ENCODE data around the gene ACO2.

Gene ACO2

GRCh38 chr22:41535244-41535643, 66.3 kb downstream of the ACO2 start:
- Histone ChIP-seq H3K79me1 (ENCODE audit: low read length) (no peaks in the 10 kb centered on the region), H3K18ac (ENCODE audit: low read length) (no peak overlapping the region), H3K4me1 (ENCODE audit: control insufficient read depth in 1 of 2, insufficient read depth in 2 of 2, low read length in 2 of 2) (no peaks in the 10 kb centered on the region), H2BK5ac (ENCODE audit: low read depth, low read length, poor library complexity) (no peak overlapping the region), H2AFZ (ENCODE audit: insufficient read depth, low read length, poor library complexity) (no peak overlapping the region), H3K14ac (ENCODE audit: low read length) (no peak overlapping the region), H3K4me3 (ENCODE audit: low read depth, low read length) (no peak overlapping the region), H4K91ac (ENCODE audit: low read depth, low read length) (no peak overlapping the region), H3K23ac (ENCODE audit: low read length) (no peak overlapping the region), H3K4me2 (ENCODE audit: low read length) (no peak overlapping the region), H3K27ac (ENCODE audit: low read depth, low read length) (no peak overlapping the region), H2BK12ac (ENCODE audit: low read length) (no peak overlapping the region), H3K79me2 (ENCODE audit: control insufficient read depth, insufficient read depth, low read length, poor library complexity) (no peaks in the 10 kb centered on the region), H3K36me3 (ENCODE audit: control insufficient read depth in 1 of 2, insufficient read depth in 2 of 2, low read length in 2 of 2) (peaks cover 38 to 45% of the 10 kb centered on the region in 2 experiments), H2BK120ac (ENCODE audit: insufficient read depth, low read length, poor library complexity) (no peak overlapping the region), H4K8ac (ENCODE audit: low read depth, low read length) (no peak overlapping the region), H2AK5ac (ENCODE audit: low read length) (no peak overlapping the region), H4K12ac (ENCODE audit: low read depth, low read length) (no peak overlapping the region), H3K27me3 (ENCODE audit: insufficient read depth, low read length) (no peaks in the 10 kb centered on the region), H3K9me3 (ENCODE audit: insufficient read depth, low read depth, low read length) (no peaks in the 10 kb centered on the region), H3K9ac (ENCODE audit: low read length) (no peak overlapping the region), H3K4ac (ENCODE audit: low read depth, low read length) (no peak overlapping the region)
- DNase-seq: peak in 1 of 2 donors; percentile 17
- no CpG with 5 or more reads among the region's 5 CpGs for WGBS (ENCODE audit: extremely low coverage, insufficient coverage, insufficient read length)

DNA sequence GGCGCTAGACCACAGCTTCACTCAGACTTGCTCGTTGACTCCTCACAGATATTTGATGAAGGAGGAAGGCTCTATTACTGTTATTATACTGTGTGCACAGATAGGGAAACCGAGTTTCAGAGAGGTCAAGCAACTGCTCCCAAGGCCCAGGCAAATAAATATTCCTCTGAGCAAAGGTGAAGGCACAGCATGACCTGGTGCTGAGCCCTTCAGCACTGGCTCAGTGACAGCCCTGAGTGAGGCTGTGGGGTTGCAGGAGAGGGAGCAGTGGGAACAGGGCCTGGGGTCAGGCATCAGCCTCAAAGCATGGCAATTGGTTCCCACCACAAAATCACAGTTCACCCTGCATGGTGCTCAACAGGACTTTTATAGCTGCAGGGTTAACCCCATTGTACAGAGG, 68.3 kb downstream of the ACO2 start:
- no peak overlapping the region for H3K18ac ChIP-seq (ENCODE audit: low read length)
- H3K79me2 ChIP-seq (ENCODE audit: control insufficient read depth, insufficient read depth, low read length, poor library complexity): no peaks in the 10 kb centered on the region
- H2AK5ac ChIP-seq (ENCODE audit: low read length): no peak overlapping the region
- no peaks in the 10 kb centered on the region for H3K9me3 ChIP-seq (ENCODE audit: insufficient read depth, low read depth, low read length)
- no peak overlapping the region for H3K14ac ChIP-seq (ENCODE audit: low read length)
- H4K12ac ChIP-seq (ENCODE audit: low read depth, low read length): no peak overlapping the region
- no peak overlapping the region for H2AFZ ChIP-seq (ENCODE audit: insufficient read depth, low read length, poor library complexity)
- H3K79me1 ChIP-seq (ENCODE audit: low read length): no peaks in the 10 kb centered on the region
- no peak overlapping the region for H3K23ac ChIP-seq (ENCODE audit: low read length)
- no peak overlapping the region for H4K91ac ChIP-seq (ENCODE audit: low read depth, low read length)
- H2BK5ac ChIP-seq (ENCODE audit: low read depth, low read length, poor library complexity): no peak overlapping the region
- H2BK12ac ChIP-seq (ENCODE audit: low read length): no peak overlapping the region
- peaks cover 23 to 34% of the 10 kb centered on the region in 2 experiments for H3K36me3 ChIP-seq (ENCODE audit: control insufficient read depth in 1 of 2, insufficient read depth in 2 of 2, low read length in 2 of 2)
- H3K27ac ChIP-seq (ENCODE audit: low read depth, low read length): no peak overlapping the region
- no peak overlapping the region for H4K8ac ChIP-seq (ENCODE audit: low read depth, low read length)
- H3K4me3 ChIP-seq (ENCODE audit: low read depth, low read length): no peak overlapping the region
- H3K4ac ChIP-seq (ENCODE audit: low read depth, low read length): no peak overlapping the region
- no peak overlapping the region for H2BK120ac ChIP-seq (ENCODE audit: insufficient read depth, low read length, poor library complexity)
- H3K4me2 ChIP-seq (ENCODE audit: low read length): no peak overlapping the region
- H3K9ac ChIP-seq (ENCODE audit: low read length): no peak overlapping the region
- no CpG with 5 or more reads among the region's 3 CpGs for WGBS (ENCODE audit: extremely low coverage, insufficient coverage, insufficient read length)
- no peaks in the 10 kb centered on the region for H3K4me1 ChIP-seq (ENCODE audit: control insufficient read depth in 1 of 2, insufficient read depth in 2 of 2, low read length in 2 of 2)
- no peak for DNase-seq
- H3K27me3 ChIP-seq (ENCODE audit: insufficient read depth, low read length): no peaks in the 10 kb centered on the region

GRCh38 chr22:41538583-41538982, 69.7 kb downstream of the ACO2 start:
- H2AK5ac ChIP-seq (ENCODE audit: low read length): no peak overlapping the region
- DNase-seq: no peak
- H3K9me3 ChIP-seq (ENCODE audit: insufficient read depth, low read depth, low read length): no peaks in the 10 kb centered on the region
- H3K79me1 ChIP-seq (ENCODE audit: low read length): no peaks in the 10 kb centered on the region
- H2BK5ac ChIP-seq (ENCODE audit: low read depth, low read length, poor library complexity): no peak overlapping the region
- no peaks in the 10 kb centered on the region for H3K27me3 ChIP-seq (ENCODE audit: insufficient read depth, low read length)
- no peak overlapping the region for H3K27ac ChIP-seq (ENCODE audit: low read depth, low read length)
- no peak overlapping the region for H3K18ac ChIP-seq (ENCODE audit: low read length)
- no peak overlapping the region for H2BK12ac ChIP-seq (ENCODE audit: low read length)
- H2AFZ ChIP-seq (ENCODE audit: insufficient read depth, low read length, poor library complexity): no peak overlapping the region
- H3K23ac ChIP-seq (ENCODE audit: low read length): no peak overlapping the region
- no CpG with 5 or more reads among the region's 8 CpGs for WGBS (ENCODE audit: extremely low coverage, insufficient coverage, insufficient read length)
- no peak overlapping the region for H3K4me3 ChIP-seq (ENCODE audit: low read depth, low read length)
- H3K4ac ChIP-seq (ENCODE audit: low read depth, low read length): no peak overlapping the region
- H4K12ac ChIP-seq (ENCODE audit: low read depth, low read length): no peak overlapping the region
- H3K36me3 ChIP-seq (ENCODE audit: control insufficient read depth in 1 of 2, insufficient read depth in 2 of 2, low read length in 2 of 2): peaks cover 18 to 30% of the 10 kb centered on the region in 2 experiments
- peaks cover 3 to 5% of the 10 kb centered on the region in 2 experiments for H3K4me1 ChIP-seq (ENCODE audit: control insufficient read depth in 1 of 2, insufficient read depth in 2 of 2, low read length in 2 of 2)
- no peak overlapping the region for H3K4me2 ChIP-seq (ENCODE audit: low read length)
- no peak overlapping the region for H3K14ac ChIP-seq (ENCODE audit: low read length)
- no peak overlapping the region for H2BK120ac ChIP-seq (ENCODE audit: insufficient read depth, low read length, poor library complexity)
- H3K9ac ChIP-seq (ENCODE audit: low read length): no peak overlapping the region
- no peak overlapping the region for H4K91ac ChIP-seq (ENCODE audit: low read depth, low read length)
- no peak overlapping the region for H4K8ac ChIP-seq (ENCODE audit: low read depth, low read length)
- peaks cover 2% of the 10 kb centered on the region for H3K79me2 ChIP-seq (ENCODE audit: control insufficient read depth, insufficient read depth, low read length, poor library complexity)

- Histone ChIP-seq H3K79me2 (ENCODE audit: control insufficient read depth, insufficient read depth, low read length, poor library complexity) (peaks cover 8% of the 10 kb centered on the region), H3K79me1 (ENCODE audit: low read length) (peaks cover 5% of the 10 kb centered on the region), H3K27ac (ENCODE audit: low read depth, low read length) (no peak overlapping the region), H3K18ac (ENCODE audit: low read length) (no peak overlapping the region), H3K4me1 (ENCODE audit: control insufficient read depth in 1 of 2, insufficient read depth in 2 of 2, low read length in 2 of 2) (peaks cover 3 to 5% of the 10 kb centered on the region in 2 experiments), H2BK120ac (ENCODE audit: insufficient read depth, low read length, poor library complexity) (no peak overlapping the region), H4K91ac (ENCODE audit: low read depth, low read length) (no peak overlapping the region), H4K12ac (ENCODE audit: low read depth, low read length) (no peak overlapping the region), H2BK12ac (ENCODE audit: low read length) (no peak overlapping the region), H2AFZ (ENCODE audit: insufficient read depth, low read length, poor library complexity) (no peak overlapping the region), H4K8ac (ENCODE audit: low read depth, low read length) (no peak overlapping the region), H3K4ac (ENCODE audit: low read depth, low read length) (peak overlapping the region; percentile 28), H3K23ac (ENCODE audit: low read length) (no peak overlapping the region), H3K4me3 (ENCODE audit: low read depth, low read length) (no peak overlapping the region), H3K27me3 (ENCODE audit: insufficient read depth, low read length) (no peaks in the 10 kb centered on the region), H2AK5ac (ENCODE audit: low read length) (no peak overlapping the region), H2BK5ac (ENCODE audit: low read depth, low read length, poor library complexity) (no peak overlapping the region), H3K14ac (ENCODE audit: low read length) (no peak overlapping the region), H3K4me2 (ENCODE audit: low read length) (no peak overlapping the region), H3K36me3 (ENCODE audit: control insufficient read depth in 1 of 2, insufficient read depth in 2 of 2, low read length in 2 of 2) (peaks cover 18 to 26% of the 10 kb centered on the region in 2 experiments), H3K9me3 (ENCODE audit: insufficient read depth, low read depth, low read length) (no peaks in the 10 kb centered on the region), H3K9ac (ENCODE audit: low read length) (no peak overlapping the region)
- no peak for DNase-seq
- WGBS (ENCODE audit: extremely low coverage, insufficient coverage, insufficient read length): no CpG with 5 or more reads among the region's 13 CpGs
Measured at GRCh38 chr22:41539146-41540005, 70.5 kb downstream of the ACO2 start.

Data from trophoblast cell (in vitro differentiated cells and primary cell).